ENCODE results near the gene TMBIM4. TPM values are rescaled to one million over a fixed set of nuclear protein-coding genes. Genes with fewer than 3 reads are reported as not detected.
"Not testable (repeated sequence)": the region's sequence is repeated elsewhere in the genome, so short reads cannot be mapped to it uniquely, and the experiment has no call there.

Gene TMBIM4, protein sequence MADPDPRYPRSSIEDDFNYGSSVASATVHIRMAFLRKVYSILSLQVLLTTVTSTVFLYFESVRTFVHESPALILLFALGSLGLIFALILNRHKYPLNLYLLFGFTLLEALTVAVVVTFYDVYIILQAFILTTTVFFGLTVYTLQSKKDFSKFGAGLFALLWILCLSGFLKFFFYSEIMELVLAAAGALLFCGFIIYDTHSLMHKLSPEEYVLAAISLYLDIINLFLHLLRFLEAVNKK
- 45.5 and 46.1 TPM in 2 replicates for total RNA-seq (2014; rRNA removed; shearing (Covaris generic); ENCODE audit: low replicate concordance)

DNA sequence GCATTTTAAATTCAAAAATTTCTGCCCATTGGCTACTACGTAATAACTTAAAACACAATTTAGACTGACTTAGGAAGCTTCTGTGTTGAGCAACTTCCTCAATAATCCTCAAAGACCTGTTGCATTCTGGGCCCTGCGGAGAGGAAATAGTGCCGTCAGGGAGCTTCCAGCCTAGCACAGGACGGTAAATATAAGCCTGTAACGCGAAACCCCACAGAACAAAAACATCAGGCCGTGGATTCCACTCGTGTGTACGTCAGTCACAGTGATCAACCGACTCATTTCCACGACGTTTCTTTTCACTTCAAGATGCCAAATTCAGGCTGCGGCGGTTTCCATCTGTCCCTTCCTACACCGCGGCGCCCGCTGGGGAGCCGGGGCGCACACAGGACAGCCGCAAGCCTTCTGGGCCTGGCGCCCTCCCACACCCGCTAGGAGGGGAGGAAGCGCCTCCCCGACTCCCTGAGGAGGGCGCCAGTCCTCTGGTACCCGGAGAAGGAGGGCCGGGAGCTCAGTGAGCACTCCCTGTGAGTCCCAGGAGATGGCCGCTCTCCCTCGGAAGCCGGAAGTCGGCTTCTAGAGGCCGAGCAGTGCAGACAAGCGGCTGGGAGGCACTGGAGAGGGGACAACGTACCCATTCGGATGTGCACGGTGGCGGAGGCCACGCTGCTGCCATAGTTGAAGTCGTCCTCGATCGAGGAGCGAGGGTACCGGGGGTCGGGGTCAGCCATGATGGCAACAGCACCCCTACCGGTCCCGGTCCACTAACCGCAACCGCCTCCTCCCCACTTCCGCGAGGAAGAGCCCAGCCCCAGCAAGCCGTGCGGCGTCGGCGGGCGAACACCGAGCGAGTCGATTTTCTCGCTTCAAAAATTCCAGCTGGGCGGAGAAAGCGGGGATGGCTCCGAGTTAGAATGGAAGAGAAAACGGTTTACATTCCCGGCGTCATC, at the start of gene TMBIM4:
Gene TMBIM4 (minus strand): TSS at position 776 of the 950 bp plus-strand sequence. CDS start 45 bp downstream, at position 731.
- in situ Hi-C loops (cut with HindIII; ENCODE audit: low pct_unique_long_range_greater_than_20kb, low sequenced_read_pairs) = no loop called here
- peak; percentile 100 for DNase-seq (ENCODE audit: low read depth)

DNA sequence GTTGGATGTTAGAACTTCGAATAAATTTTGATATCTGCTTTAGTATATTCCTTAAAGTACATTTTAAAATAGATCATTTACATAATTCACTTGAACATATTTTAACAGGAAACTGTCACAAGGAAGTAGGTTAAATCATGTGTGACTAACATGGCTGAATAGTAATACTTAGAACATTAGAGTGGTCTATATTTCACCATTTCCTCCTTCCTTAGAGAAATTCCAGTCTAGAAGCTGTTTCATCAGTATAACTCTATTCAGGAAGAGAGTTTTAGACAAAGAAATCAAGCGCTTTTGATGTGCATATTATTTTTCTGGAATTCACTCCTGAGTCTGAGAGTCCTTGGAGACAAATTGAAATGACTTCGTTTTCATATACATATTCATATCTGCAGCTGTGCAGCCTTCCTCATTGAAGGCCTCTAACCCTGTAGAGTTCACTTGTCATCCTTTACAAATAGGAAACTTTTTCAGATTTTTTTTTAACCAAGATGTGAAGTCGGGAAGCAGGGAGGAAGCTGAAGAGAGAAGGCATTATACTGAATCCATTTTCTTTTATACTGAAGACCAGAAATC, 47.6 kb upstream of the TMBIM4 start:
- no peak for DNase-seq (ENCODE audit: low read depth)
- in situ Hi-C loops (cut with HindIII; ENCODE audit: low pct_unique_long_range_greater_than_20kb, low sequenced_read_pairs) = no loop called here

DNA sequence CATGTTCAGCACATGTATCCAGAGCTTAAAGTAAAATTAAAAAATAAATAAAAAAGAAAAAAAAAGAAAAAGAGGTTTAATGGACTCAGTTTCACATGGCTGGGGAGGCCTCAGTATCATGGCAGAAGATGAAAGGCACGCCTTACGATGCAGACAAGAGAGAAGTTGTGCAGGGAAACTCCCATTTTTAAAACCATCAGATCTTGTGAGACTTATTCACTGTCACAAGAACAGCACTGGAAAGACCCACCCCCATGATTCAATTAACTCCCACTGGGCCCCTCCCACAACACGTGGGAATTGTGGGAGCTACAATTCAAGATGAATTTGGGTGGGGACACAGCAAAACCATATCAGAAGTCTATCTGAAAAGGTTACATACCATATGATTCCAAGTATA, 43.2 kb upstream of the TMBIM4 start:
- DNase-seq (ENCODE audit: low read depth); in situ Hi-C loops (cut with HindIII; ENCODE audit: low pct_unique_long_range_greater_than_20kb, low sequenced_read_pairs): not testable (repeated sequence)

DNA sequence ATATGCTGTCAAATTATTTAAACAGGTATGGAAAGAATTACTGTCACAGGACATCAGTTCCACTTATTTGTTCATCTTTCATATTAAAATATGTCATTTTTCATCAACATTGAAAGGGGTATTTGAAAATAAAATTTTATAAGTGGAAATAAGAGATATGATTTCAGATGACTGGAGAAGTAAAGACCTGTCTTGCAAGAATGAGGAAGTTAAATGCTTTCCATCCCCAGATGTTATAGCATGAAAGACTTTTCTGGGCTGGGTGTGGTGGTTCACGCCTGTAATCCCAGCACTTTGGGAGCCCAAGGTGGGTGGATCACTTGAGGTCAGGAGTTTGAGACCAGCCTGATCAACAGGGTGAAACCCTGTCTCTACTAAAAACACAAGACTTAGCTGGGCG, 41.8 kb upstream of the TMBIM4 start:
- DNase-seq (ENCODE audit: low read depth); in situ Hi-C loops (cut with HindIII; ENCODE audit: low pct_unique_long_range_greater_than_20kb, low sequenced_read_pairs): not testable (repeated sequence)

DNA sequence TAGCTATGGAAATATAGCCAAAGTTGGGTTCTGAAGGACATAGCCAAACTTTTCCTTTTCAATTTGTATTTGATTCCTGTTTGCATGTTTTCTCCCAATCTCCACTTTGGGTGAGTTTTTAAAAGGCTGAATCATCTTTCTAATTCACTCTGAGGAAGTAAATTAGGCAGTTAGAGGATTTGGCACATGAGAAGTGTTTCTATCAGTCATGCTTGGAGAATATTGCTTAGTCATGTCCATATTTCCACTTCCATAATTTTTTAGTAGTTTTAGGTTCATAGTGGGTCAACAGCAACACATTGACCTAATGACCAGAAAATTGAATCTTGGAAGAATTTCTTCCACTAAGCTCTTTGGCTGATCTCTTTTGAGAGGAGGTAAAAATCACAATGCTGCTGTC, 41.0 kb upstream of the TMBIM4 start:
- no peak for DNase-seq (ENCODE audit: low read depth)
- in situ Hi-C loops (cut with HindIII; ENCODE audit: low pct_unique_long_range_greater_than_20kb, low sequenced_read_pairs) = no loop called here

DNA sequence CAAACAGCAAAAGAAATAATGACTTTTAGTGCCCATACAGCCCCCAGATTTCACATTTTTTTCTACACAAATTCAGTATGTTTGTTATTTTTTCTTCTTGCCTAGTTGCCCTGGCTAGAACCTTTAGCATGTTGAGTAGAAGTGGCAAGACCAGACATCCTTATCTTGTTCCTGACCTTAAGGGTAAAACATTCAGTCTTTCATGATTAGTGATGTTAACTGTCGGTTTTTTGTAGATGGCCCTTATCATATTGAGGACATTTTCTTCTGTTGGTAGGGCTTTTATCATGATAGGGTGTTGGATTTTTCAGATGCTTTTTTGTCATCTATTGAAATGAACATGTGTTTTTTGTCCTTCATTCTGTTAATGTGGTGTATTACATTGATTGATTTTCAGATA, 36.3 kb upstream of the TMBIM4 start:
- DNase-seq (ENCODE audit: low read depth) = no peak
- in situ Hi-C loops (cut with HindIII; ENCODE audit: low pct_unique_long_range_greater_than_20kb, low sequenced_read_pairs) = no loop called here

DNA sequence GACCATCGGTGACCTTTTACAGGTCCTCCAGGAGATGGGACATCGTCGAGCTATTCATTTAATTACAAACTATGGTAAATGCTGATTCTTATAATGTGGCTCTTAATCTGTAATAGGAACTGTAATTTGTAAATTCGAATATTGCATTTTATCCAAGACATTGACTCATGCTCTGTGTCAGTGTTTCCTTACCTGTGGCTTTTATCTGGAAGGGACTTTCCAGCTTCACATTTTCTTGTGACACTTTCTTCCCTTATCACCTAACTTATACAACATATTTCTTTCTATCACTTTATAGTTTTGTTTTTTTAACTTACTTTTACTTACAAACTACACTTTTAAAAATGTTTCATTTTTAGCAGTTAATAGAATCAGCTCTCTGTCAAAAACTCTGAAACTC, 34.0 kb upstream of the TMBIM4 start:
- DNase-seq (ENCODE audit: low read depth) = peak; percentile 16
- in situ Hi-C loops (cut with HindIII; ENCODE audit: low pct_unique_long_range_greater_than_20kb, low sequenced_read_pairs) = no loop called here

DNA sequence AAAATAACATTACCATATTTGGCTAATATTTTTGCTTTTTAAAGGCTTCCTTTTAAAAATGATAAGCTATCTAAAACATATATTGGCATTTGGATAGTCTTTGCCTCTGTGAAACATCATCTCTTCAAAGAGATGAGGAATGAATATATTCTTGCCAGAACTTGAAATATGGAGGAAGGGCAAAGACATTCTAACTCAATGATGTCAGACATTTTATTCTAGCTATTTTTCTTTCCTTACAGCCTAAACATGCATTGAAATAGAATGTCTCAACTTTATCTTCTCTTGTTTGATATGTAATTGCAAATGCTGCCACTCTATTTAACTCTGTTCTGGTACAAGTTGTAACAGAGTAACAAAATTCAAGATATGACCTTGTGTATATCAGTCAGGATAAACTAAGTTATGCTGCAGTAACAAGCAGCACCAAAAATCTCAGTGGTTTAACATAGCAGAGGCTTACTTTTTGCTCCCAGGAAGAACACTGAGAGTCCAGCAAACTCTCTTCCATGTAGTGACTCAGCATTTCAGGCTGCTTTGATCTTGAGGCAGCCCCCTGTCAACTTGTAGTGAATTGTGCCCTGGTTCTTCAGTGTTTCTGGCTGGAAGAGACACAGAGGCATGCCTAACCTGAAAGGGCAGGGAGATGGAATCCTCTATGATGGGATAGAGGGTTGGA, 30.2 kb upstream of the TMBIM4 start:
- DNase-seq (ENCODE audit: low read depth) = no peak
- in situ Hi-C loops (cut with HindIII; ENCODE audit: low pct_unique_long_range_greater_than_20kb, low sequenced_read_pairs) = no loop called here

DNA sequence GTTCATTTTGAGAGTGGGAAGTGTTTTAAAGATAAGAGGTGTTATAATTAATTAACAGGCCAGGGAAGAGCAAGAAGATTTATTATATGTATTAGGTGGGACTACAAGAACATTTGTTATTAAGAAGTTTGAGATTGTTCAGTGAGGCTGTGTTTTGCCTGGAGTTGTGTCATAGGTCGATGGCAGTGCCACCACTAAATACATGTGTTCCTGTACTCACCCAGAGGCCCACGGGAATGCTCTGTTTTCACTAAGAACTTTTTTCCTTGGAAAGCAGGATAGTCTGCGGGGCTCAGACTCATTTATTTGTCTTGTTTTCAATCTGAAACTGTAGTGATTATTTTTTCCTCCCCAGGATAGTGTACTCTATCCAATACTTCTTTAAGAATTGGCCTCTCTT, 29.3 kb upstream of the TMBIM4 start:
- DNase-seq (ENCODE audit: low read depth) = no peak
- in situ Hi-C loops (cut with HindIII; ENCODE audit: low pct_unique_long_range_greater_than_20kb, low sequenced_read_pairs) = no loop called here

DNA sequence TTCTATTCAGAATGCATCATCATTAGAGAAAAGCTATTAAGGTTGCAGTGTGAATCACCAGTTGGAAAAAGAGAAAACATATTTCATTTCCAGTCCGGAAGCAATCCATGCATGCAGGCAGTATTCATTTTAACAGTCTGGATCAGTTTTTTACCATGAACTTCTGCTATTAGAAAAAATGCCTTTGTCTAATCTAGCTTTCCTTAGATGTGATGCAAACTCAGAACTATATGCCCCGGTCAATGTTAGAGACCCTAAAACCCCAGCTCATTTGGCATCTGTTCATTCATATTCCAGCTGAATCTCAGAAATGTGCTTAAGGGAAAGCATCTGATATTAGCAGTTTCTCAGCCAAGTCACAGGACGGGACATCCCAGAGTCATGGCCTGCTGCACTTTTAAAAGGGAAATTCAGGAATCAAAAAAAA, 27.7 kb upstream of the TMBIM4 start:
- no peak for DNase-seq (ENCODE audit: low read depth)
- in situ Hi-C loops (cut with HindIII; ENCODE audit: low pct_unique_long_range_greater_than_20kb, low sequenced_read_pairs) = no loop called here

DNA sequence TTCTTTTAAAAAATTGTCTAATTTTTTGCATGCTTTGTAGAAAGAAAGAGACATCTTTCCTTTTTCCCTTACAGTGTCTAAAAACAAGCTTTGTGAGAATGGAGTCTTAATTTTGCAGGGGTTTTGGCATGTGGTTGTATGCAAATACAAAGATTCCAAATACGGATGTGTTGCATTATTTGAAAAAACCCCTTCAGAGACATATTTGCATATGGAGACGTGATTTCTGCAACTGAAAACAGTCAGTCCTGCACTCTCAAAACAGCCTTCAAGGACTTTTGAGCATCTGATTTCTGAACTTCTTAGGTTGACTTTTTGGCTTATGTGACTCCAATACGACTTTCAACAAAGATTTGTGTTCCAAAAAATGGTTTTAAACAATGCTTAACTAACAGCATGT, 27.0 kb upstream of the TMBIM4 start:
- no peak for DNase-seq (ENCODE audit: low read depth)
- in situ Hi-C loops (cut with HindIII; ENCODE audit: low pct_unique_long_range_greater_than_20kb, low sequenced_read_pairs) = no loop called here

DNA sequence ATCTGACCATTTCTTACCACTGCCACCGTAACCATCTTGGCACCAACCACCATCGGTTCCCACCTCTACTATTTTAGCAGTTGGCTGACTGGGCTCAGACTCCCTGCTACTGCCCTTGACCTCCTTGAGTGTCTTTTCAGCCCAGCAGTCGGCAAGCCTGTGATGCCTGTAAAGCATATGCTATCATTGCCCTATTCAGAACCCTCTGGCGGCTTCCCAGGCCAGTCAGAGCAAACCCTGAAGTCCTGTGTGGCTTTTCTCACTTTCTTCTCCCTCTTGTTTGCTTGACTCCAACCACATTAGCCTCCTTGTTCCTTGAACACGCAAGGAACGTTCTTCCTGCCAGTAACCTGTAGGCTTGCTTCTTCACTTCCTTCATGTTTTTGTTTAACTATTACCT, 25.4 kb upstream of the TMBIM4 start:
- in situ Hi-C loops (cut with HindIII; ENCODE audit: low pct_unique_long_range_greater_than_20kb, low sequenced_read_pairs) = no loop called here
- no peak for DNase-seq (ENCODE audit: low read depth)

DNA sequence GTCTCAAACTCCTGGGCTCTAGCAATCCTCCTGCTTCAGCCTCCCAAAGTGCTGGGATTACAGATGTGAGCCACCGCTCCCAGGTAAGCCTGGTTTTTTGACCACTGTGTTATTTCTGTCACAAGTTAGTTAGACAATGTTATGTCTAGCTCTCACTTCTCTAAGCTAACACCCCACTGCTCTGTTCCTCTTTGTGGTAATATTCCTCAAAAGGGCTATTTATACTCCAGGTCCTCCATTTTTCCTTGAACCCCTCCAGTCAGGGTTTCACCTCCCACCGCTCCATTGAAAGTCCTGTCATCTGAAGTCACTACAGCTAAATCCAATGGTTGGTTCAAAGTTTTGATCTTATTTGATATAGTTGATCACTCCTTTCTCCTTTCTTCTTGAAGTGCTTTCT, 24.3 kb upstream of the TMBIM4 start:
- no peak for DNase-seq (ENCODE audit: low read depth)
- in situ Hi-C loops (cut with HindIII; ENCODE audit: low pct_unique_long_range_greater_than_20kb, low sequenced_read_pairs) = no loop called here

DNA sequence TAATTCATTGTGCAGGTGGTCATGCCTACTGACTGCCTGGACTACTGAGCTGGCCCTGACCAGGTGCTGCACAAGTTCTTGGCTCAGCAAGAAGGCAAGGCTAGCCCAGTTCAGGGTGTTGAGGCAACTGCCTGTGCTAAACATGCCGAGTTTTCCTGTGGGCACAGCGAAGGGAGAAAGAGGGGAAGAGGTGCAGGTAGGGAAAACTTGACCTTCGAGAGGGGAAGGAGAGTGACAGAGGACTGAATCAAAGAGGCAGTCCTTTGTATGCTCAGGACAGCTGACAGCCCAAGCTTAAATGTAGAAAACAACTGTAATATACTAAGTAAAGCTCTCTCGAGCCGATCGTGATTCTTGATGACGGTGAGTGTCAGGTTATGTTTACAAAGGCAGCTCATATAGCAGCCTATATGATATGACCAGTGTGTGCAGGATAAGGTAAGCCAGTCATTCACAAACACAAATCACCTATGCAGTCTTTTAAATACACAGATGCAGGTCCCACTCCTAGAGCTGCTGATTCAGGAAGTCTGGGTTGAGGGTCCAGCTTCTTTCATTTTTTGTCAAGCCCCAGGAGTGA, 21.8 kb upstream of the TMBIM4 start:
- in situ Hi-C loops (cut with HindIII; ENCODE audit: low pct_unique_long_range_greater_than_20kb, low sequenced_read_pairs) = no loop called here
- DNase-seq (ENCODE audit: low read depth) = no peak

DNA sequence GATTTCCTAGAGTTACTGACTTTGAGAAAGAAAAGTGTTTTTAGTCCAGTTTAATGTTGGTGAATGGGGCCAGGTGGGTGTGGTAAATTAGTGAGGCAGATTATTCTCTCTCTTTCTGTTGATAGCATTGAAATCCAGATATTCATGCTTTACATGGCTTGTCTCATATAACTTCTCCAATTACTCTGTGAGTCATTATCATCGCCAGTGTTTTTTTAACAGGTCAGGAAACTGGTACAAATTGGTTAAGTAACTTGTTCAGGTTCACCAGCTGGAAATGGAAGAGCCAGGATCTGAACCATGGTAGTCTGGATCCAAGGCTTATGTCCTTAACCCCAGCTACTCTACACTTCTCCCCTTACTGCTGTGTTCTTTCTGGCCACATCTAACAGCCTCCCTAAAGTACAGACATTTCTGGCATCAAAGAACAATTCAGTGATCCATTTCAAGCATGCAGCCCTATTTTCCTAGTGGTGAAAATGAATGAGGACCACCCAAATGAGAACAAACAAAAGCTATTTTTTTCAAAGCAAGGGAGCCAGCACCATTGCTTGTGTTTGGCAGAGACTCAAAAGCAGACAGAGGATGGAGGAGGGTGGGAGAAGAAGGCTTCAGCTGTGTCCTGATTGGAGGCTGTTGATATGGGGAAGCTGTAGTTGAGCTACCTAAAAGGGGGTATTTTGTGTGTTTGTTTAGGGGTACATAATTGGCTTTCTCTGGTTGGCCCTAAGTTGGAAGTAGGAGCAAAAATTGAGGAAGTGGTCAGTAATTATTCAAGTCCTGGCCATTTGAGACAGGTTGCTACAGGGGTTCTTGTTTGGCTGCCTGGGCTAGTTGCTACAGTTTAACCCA, 20.9 kb upstream of the TMBIM4 start:
- in situ Hi-C loops (cut with HindIII; ENCODE audit: low pct_unique_long_range_greater_than_20kb, low sequenced_read_pairs) = no loop called here
- no peak for DNase-seq (ENCODE audit: low read depth)

DNA sequence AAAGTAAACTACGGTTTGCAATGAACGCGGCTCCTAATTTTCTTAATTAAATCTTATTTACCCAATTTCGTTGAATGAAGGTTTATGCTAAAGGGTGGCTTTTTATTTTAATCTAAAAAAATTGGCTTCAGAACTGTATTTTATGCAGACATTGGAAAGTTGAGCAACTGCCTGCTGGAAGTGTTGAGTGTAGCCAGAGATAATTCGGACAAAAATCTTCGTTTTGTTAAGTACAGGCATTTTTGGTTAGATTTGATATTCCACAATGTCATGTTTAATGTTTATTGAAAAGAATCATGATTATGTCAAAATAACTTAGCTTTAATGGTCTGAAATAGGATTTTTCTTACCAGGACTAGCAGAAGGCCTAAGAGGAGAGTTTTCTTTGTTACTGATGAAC, 20.1 kb upstream of the TMBIM4 start:
- in situ Hi-C loops (cut with HindIII; ENCODE audit: low pct_unique_long_range_greater_than_20kb, low sequenced_read_pairs) = no loop called here
- no peak for DNase-seq (ENCODE audit: low read depth)

DNA sequence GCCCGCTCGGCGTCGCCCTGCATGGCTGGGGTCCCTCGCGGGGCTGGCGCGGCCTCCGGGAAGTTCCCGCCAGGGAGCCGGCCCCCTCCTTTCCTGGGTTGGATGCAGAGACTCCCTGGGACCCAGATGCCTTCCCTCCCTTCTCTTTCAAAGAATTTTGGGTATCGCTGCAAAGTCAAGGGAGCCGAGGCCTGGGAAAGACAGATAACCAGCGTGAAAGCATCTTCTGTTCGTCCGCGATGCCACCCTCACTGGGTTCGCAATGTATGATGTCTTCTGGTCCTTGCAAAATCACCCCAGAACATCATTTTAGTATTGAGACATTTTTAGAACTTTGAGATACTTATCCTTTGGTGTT, 19.7 kb upstream of the TMBIM4 start:
- DNase-seq (ENCODE audit: low read depth) = no peak
- in situ Hi-C loops (cut with HindIII; ENCODE audit: low pct_unique_long_range_greater_than_20kb, low sequenced_read_pairs) = no loop called here
